Mesodermal cell (in vitro differentiated cells): ENCODE data around the gene SRL.

Experiments used
- H3K27ac ChIP-seq: 2 replicates; pipeline ENCODE4 v1.7.0; 2013; ENCODE audit warnings: mild to moderate bottlenecking, low read depth, low read length, moderate library complexity; ENCODE audit not compliant: severe bottlenecking
- H3K36me3 ChIP-seq: 2 replicates; pipeline ENCODE4 v1.7.1; 2013; ENCODE audit warnings: mild to moderate bottlenecking, low read length, moderate library complexity; ENCODE audit not compliant: control insufficient read depth, insufficient read depth
- H3K4me1 ChIP-seq: one replicate; pipeline ENCODE4 v1.7.1; 2013; ENCODE audit warnings: mild to moderate bottlenecking, low read length; ENCODE audit not compliant: insufficient read depth, control insufficient read depth, poor library complexity, severe bottlenecking
- H3K4me3 ChIP-seq: 2 replicates; pipeline ENCODE4 v1.7.0; 2013; ENCODE audit warnings: low read length, control low read depth, mild to moderate bottlenecking; ENCODE audit not compliant: insufficient read depth, poor library complexity, severe bottlenecking; ENCODE audit errors: extremely low read depth
- H3K9me3 ChIP-seq: 2 replicates; pipeline ENCODE4 v1.7.1; 2013; ENCODE audit warnings: mild to moderate bottlenecking, low read length, moderate library complexity; ENCODE audit not compliant: control insufficient read depth
- WGBS, 2 experiments: methylation state at CpG; one replicate each; pipeline ENCODE4 v1.1.5; 2013; ENCODE audit warnings: missing lambda C conversion rate in 2 of 2; ENCODE audit not compliant: insufficient coverage in 2 of 2; 5-methylcytosine and 5-hydroxymethylcytosine counted together

SRL gene

GRCh38 chr16:4183237-4184037 lies 58.4 kb downstream of the SRL start:
- 0% methylated on average over 70 to 82 of the region's 85 CpGs for WGBS, 2 experiments
- no peaks in the 10 kb centered on the region for H3K36me3 ChIP-seq
- peak overlapping the region; percentile 94 for H3K27ac ChIP-seq

GRCh38 chr16:4182581-4183236 lies 59.2 kb downstream of the SRL start:
- peak overlapping the region; percentile 94 for H3K27ac ChIP-seq
- 86 to 94% methylated on average over 14 to 20 of the region's 23 CpGs for WGBS, 2 experiments
- no peaks in the 10 kb centered on the region for H3K9me3 ChIP-seq
- H3K36me3 ChIP-seq: no peaks in the 10 kb centered on the region
- H3K4me1 ChIP-seq: peaks cover 4% of the 10 kb centered on the region
- H3K4me3 ChIP-seq: peak overlapping the region; percentile 62

More at GRCh38 chr16:4183237-4184037, 58.4 kb downstream of the SRL start:
- Histone ChIP-seq H3K4me1 (peaks cover 4% of the 10 kb centered on the region), H3K4me3 (peak overlapping the region; percentile 62), H3K9me3 (no peaks in the 10 kb centered on the region)

- Histone ChIP-seq H3K9me3 (no peaks in the 10 kb centered on the region), H3K4me3 (no peak overlapping the region)
- 92% methylated on average over 2 of the region's 5 CpGs; no CpG with 5 or more reads in 1 of the 2 experiments for WGBS, 2 experiments
Observed at GRCh38 chr16:4180511-4180910, 61.4 kb downstream of the SRL start.

GRCh38 chr16:4179763-4180260 lies 62.1 kb downstream of the SRL start:
- H3K9me3 ChIP-seq: no peaks in the 10 kb centered on the region
- H3K4me1 ChIP-seq: peaks cover 7% of the 10 kb centered on the region
- no peak overlapping the region for H3K27ac ChIP-seq
- H3K36me3 ChIP-seq: no peaks in the 10 kb centered on the region
- H3K4me3 ChIP-seq: no peak overlapping the region
- WGBS, 2 experiments: 91 to 92% methylated on average over 6 of the region's 8 CpGs

More at GRCh38 chr16:4180511-4180910, 61.4 kb downstream of the SRL start:
- no peak overlapping the region for H3K27ac ChIP-seq
- peaks cover 7% of the 10 kb centered on the region for H3K4me1 ChIP-seq
- no peaks in the 10 kb centered on the region for H3K36me3 ChIP-seq

GRCh38 chr16:4179020-4179419 lies 62.9 kb downstream of the SRL start:
- WGBS, 2 experiments: 85 to 100% methylated on average over 3 to 5 of the region's 5 CpGs
- H3K9me3 ChIP-seq: no peaks in the 10 kb centered on the region
- no peak overlapping the region for H3K27ac ChIP-seq
- H3K4me1 ChIP-seq: peaks cover 8% of the 10 kb centered on the region
- no peaks in the 10 kb centered on the region for H3K36me3 ChIP-seq
- H3K4me3 ChIP-seq: no peak overlapping the region

- no peak overlapping the region for H3K4me3 ChIP-seq
- H3K9me3 ChIP-seq: no peaks in the 10 kb centered on the region
- H3K4me1 ChIP-seq: peaks cover 8% of the 10 kb centered on the region
- no peaks in the 10 kb centered on the region for H3K36me3 ChIP-seq
- no peak overlapping the region for H3K27ac ChIP-seq
- 94 to 100% methylated on average over 5 to 6 of the region's 9 CpGs for WGBS, 2 experiments
Observed at GRCh38 chr16:4178468-4179010, 63.3 kb downstream of the SRL start.

GRCh38 chr16:4176906-4177417 lies 64.9 kb downstream of the SRL start:
- 58 to 64% methylated on average over 4 to 5 of the region's 5 CpGs for WGBS, 2 experiments
- H3K4me1 ChIP-seq: peaks cover 8% of the 10 kb centered on the region
- H3K27ac ChIP-seq: no peak overlapping the region
- H3K36me3 ChIP-seq: no peaks in the 10 kb centered on the region
- H3K4me3 ChIP-seq: no peak overlapping the region
- no peaks in the 10 kb centered on the region for H3K9me3 ChIP-seq

- H3K4me1 ChIP-seq: peaks cover 8% of the 10 kb centered on the region
- H3K36me3 ChIP-seq: no peaks in the 10 kb centered on the region
- H3K9me3 ChIP-seq: no peaks in the 10 kb centered on the region
- 83 to 86% methylated on average over 2 of the region's 2 CpGs for WGBS, 2 experiments
- H3K27ac ChIP-seq: no peak overlapping the region
- no peak overlapping the region for H3K4me3 ChIP-seq
Observed at GRCh38 chr16:4175849-4176248, 66.0 kb downstream of the SRL start.

- no peaks in the 10 kb centered on the region for H3K36me3 ChIP-seq
- no peaks in the 10 kb centered on the region for H3K9me3 ChIP-seq
- 80% methylated on average over 1 of the region's 3 CpGs; no CpG with 5 or more reads in 1 of the 2 experiments for WGBS, 2 experiments
- no peak overlapping the region for H3K27ac ChIP-seq
- peaks cover 8% of the 10 kb centered on the region for H3K4me1 ChIP-seq
- no peak overlapping the region for H3K4me3 ChIP-seq
Observed at GRCh38 chr16:4172070-4172469, 69.8 kb downstream of the SRL start.

- H3K27ac ChIP-seq: no peak overlapping the region
- WGBS, 2 experiments: 83 to 85% methylated on average over 5 to 6 of the region's 6 CpGs
- H3K4me3 ChIP-seq: no peak overlapping the region
- H3K4me1 ChIP-seq: peaks cover under 1% of the 10 kb centered on the region
- H3K36me3 ChIP-seq: no peaks in the 10 kb centered on the region
- H3K9me3 ChIP-seq: no peaks in the 10 kb centered on the region
Observed at GRCh38 chr16:4169415-4169814, 72.5 kb downstream of the SRL start.
